HUES6 (cell line): ENCODE data around the gene SIVA1.

Experiments used
- H3K27ac ChIP-seq: 2 replicates; pipeline ENCODE4 v1.7.0; 2013; ENCODE audit warnings: low read depth, mild to moderate bottlenecking, low read length, inconsistent platforms
- H3K27me3 ChIP-seq: 2 replicates; pipeline ENCODE4 v1.6.1; 2013; ENCODE audit warnings: low read length; ENCODE audit not compliant: control insufficient read depth, insufficient read depth
- H3K36me3 ChIP-seq: 2 replicates; pipeline ENCODE4 v1.6.1; 2013; ENCODE audit warnings: low read length; ENCODE audit not compliant: control insufficient read depth, insufficient read depth
- H3K4me1 ChIP-seq: 2 replicates; pipeline ENCODE4 v1.6.1; 2013; ENCODE audit warnings: low read length; ENCODE audit not compliant: control insufficient read depth, insufficient read depth
- H3K4me3 ChIP-seq: 2 replicates; pipeline ENCODE4 v1.5.1; 2013; ENCODE audit warnings: low read depth, low read length
- H3K9ac ChIP-seq: one replicate; pipeline ENCODE4 v1.6.1; 2013; ENCODE audit warnings: mild to moderate bottlenecking, low read length
- H3K9me3 ChIP-seq: 2 replicates; pipeline ENCODE4 v1.6.1; 2013; ENCODE audit warnings: low read depth, low read length; ENCODE audit not compliant: control insufficient read depth, insufficient read depth

Gene SIVA1

GRCh38 chr14:104789752-104790743 lies 37.1 kb downstream of the SIVA1 start:
- Histone ChIP-seq H3K27ac (no peak overlapping the region), H3K36me3 (peaks cover 52% of the 10 kb centered on the region), H3K9ac (no peak overlapping the region), H3K4me1 (peaks cover 11% of the 10 kb centered on the region), H3K9me3 (no peaks in the 10 kb centered on the region), H3K27me3 (no peaks in the 10 kb centered on the region), H3K4me3 (no peak overlapping the region)

GRCh38 chr14:104791425-104791824 lies 38.5 kb downstream of the SIVA1 start:
- peaks cover 47% of the 10 kb centered on the region for H3K36me3 ChIP-seq
- H3K4me1 ChIP-seq = peaks cover 16% of the 10 kb centered on the region
- no peak overlapping the region for H3K27ac ChIP-seq
- no peaks in the 10 kb centered on the region for H3K9me3 ChIP-seq
- no peak overlapping the region for H3K4me3 ChIP-seq
- no peak overlapping the region for H3K9ac ChIP-seq
- H3K27me3 ChIP-seq = peaks cover 3% of the 10 kb centered on the region; the same call in 1 of the 2 replicates

DNA sequence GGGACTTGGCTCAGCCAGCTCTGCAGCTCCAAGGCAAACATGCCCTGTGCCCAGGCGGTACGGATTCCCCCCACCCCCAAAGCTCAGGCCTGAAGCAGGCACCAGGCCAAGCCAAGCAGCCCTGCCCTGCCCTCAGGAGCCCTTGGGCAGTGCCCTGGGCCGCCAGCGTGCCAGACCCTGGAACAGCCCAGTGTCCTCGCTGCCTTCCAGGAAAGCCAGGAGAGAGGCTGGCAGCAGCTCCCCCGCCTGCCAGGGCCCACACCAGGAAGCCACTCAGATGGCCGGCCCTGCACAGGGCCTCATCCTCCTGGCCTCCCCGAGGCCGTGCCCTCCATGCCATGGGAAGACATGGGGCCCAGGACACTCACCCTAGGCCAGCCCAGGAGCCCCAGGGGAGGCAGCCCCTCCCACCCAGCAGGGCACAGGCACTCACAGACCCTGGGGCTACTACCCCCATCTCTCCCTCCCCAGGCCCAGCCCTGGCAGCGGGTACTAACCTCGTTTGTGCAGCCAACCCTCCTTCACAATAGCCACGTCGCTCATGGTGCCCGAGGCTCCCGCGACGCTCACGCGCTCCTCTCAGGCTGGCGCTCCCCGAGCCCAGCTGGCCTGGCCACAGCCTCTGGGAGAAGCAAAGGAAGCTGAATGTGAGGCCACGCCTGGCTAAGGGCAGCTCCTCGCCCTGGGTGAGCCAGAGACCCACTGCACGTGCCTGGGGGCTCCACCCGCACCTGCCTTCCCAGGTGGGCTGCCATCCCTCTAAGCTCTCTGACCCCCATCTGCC lies 39.3 kb downstream of the SIVA1 start:
- peaks cover 42% of the 10 kb centered on the region for H3K36me3 ChIP-seq
- peaks cover 25% of the 10 kb centered on the region for H3K4me1 ChIP-seq
- no peak overlapping the region for H3K4me3 ChIP-seq
- peaks cover 11% of the 10 kb centered on the region; the same call in 1 of the 2 replicates for H3K27me3 ChIP-seq
- no peak overlapping the region for H3K27ac ChIP-seq
- H3K9ac ChIP-seq = no peak overlapping the region
- no peaks in the 10 kb centered on the region for H3K9me3 ChIP-seq

GRCh38 chr14:104792945-104793702 lies 40.2 kb downstream of the SIVA1 start:
- Histone ChIP-seq H3K27me3 (peaks cover 19% of the 10 kb centered on the region), H3K9me3 (no peaks in the 10 kb centered on the region), H3K4me1 (peaks cover 33% of the 10 kb centered on the region), H3K9ac (no peak overlapping the region), H3K36me3 (peaks cover 35% of the 10 kb centered on the region), H3K27ac (no peak overlapping the region), H3K4me3 (peak overlapping the region; percentile 89)

GRCh38 chr14:104793703-104793959 lies 40.7 kb downstream of the SIVA1 start:
- peaks cover 30% of the 10 kb centered on the region for H3K36me3 ChIP-seq
- peaks cover 37% of the 10 kb centered on the region for H3K4me1 ChIP-seq
- H3K9ac ChIP-seq = peak overlapping the region; percentile 1
- H3K4me3 ChIP-seq = peak overlapping the region; percentile 89
- H3K27ac ChIP-seq = no peak overlapping the region
- H3K9me3 ChIP-seq = no peaks in the 10 kb centered on the region
- peaks cover 24% of the 10 kb centered on the region for H3K27me3 ChIP-seq

- Histone ChIP-seq H3K36me3 (peaks cover 26% of the 10 kb centered on the region), H3K27me3 (peaks cover 29% of the 10 kb centered on the region), H3K27ac (no peak overlapping the region; the same call in 1 of the 2 replicates), H3K9me3 (no peaks in the 10 kb centered on the region), H3K4me1 (peaks cover 42% of the 10 kb centered on the region), H3K9ac (peak overlapping the region; percentile 86), H3K4me3 (peak overlapping the region; percentile 89)
Measured at GRCh38 chr14:104794099-104794498, 41.2 kb downstream of the SIVA1 start.

DNA sequence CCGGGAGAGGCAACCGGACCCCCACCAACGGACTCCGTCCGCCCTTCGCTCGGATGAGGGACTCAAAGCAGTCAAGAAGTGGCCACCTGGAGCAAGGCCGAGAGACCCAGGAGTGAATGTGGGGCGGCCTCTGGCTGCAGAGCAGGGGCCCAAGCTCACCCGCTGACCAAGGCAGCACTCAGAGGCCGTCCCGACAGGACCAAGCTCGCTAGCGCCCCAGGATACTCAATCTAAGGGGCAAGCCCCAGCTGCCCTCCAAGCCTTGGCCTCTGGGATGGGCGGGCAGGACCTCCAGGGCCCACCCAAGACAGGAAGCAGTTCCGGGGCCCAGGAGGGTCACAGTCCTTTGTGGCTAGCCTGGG lies 41.7 kb downstream of the SIVA1 start:
- Histone ChIP-seq H3K27ac (no peak overlapping the region; the same call in 1 of the 2 replicates), H3K27me3 (peaks cover 32% of the 10 kb centered on the region), H3K4me1 (peaks cover 45% of the 10 kb centered on the region), H3K9me3 (no peaks in the 10 kb centered on the region), H3K36me3 (peaks cover 21% of the 10 kb centered on the region), H3K9ac (peak overlapping the region; percentile 86), H3K4me3 (peak overlapping the region; percentile 89)

- Histone ChIP-seq H3K27ac (no peak within 1 kb of the TSS; the same call in 1 of the 2 replicates), H3K4me1 (peaks cover 45% of the 10 kb centered on the region), H3K9me3 (no peaks in the 10 kb centered on the region), H3K9ac (peak within 1 kb of the TSS; percentile 86), H3K27me3 (peaks cover 32% of the 10 kb centered on the region), H3K4me3 (peak within 1 kb of the TSS; percentile 89), H3K36me3 (peaks cover 16% of the 10 kb centered on the region)
Measured at GRCh38 chr14:104794993-104795780, 42.2 kb downstream of the SIVA1 start, which contains the start of gene AKT1. Gene AKT1, minus strand, starts transcription at chr14:104795748. Its CDS starts 3,105 bp downstream, at chr14:104792643.

GRCh38 chr14:104795781-104796686 lies 43.1 kb downstream of the SIVA1 start:
- Histone ChIP-seq H3K4me3 (peak overlapping the region; percentile 63), H3K4me1 (peaks cover 45% of the 10 kb centered on the region), H3K9me3 (no peaks in the 10 kb centered on the region), H3K36me3 (peaks cover 8% of the 10 kb centered on the region), H3K9ac (no peak overlapping the region), H3K27me3 (peaks cover 34% of the 10 kb centered on the region), H3K27ac (no peak overlapping the region)
